ENCODE measurements around the gene TMEM121. TPM values are rescaled to one million over a fixed set of nuclear protein-coding genes. Genes with fewer than 3 reads are reported as not detected.
A peak's percentile ranks its signal among the peaks of the same experiment; 100 is the strongest.

The TMEM121 gene
- total RNA-seq, 1 experiment from 2014 or later: not detected

DNA sequence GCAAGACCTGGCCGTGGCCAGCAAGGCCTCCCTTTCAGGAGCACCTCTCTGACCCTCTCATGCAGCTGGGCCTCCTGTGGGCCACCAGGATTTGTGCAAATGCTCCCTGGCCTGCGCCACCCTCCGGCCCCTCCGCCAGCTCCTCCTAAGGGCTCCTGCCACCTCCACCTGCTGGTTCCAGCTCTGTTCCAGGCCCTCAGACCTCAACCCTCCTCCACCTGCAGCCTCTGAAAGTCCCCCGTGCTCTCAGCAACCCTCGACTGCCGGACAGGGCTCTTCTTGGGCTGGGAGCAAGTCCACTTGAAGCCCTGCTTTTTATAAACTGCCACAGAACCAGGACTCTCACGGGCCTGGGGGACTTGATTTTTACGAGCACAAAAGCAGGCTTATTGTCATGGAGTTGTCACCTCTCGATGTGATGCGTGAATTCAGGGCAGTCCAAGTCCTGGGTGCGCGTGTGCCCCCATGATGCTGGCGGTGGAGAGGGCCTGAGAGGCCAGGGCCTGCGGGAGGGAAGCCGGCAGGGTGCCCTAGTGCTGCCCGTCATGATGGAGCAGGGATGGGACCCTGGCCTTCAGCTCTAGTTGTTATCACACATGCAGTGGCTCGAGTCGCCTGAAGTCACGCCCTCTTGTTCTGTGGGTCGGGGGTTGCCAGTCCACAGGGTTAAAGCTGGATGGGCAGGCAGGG, 26.2 kb upstream of the TMEM121 start:
- Histone ChIP-seq H3K4me1 (ENCODE audit: low read length) (no peaks in the 10 kb centered on the region), H2AFZ (ENCODE audit: low read length) (no peak overlapping the region), H3K79me2 (ENCODE audit: low read length) (no peaks in the 10 kb centered on the region), H4K20me1 (ENCODE audit: insufficient read depth, low read depth, low read length) (peaks cover 5% of the 10 kb centered on the region; the same call in 1 of the 2 replicates), H3K4me2 (ENCODE audit: low read depth, low read length, poor library complexity, severe bottlenecking) (no peak overlapping the region), H3K27me3 (ENCODE audit: low read length) (no peaks in the 10 kb centered on the region), H3K9ac (ENCODE audit: low read length) (no peak overlapping the region), H3K27ac (ENCODE audit: low read length) (no peak overlapping the region), H3K9me3 (ENCODE audit: low read length) (no peaks in the 10 kb centered on the region), H3K9me2 (replicated peaks; ENCODE audit: insufficient read depth, low read length) (no peaks in the 10 kb centered on the region), H3K4me3 (ENCODE audit: low read length) (no peak overlapping the region), H3K36me3 (ENCODE audit: insufficient read depth, low read length) (no peaks in the 10 kb centered on the region)
- no peak for DNase-seq

DNA sequence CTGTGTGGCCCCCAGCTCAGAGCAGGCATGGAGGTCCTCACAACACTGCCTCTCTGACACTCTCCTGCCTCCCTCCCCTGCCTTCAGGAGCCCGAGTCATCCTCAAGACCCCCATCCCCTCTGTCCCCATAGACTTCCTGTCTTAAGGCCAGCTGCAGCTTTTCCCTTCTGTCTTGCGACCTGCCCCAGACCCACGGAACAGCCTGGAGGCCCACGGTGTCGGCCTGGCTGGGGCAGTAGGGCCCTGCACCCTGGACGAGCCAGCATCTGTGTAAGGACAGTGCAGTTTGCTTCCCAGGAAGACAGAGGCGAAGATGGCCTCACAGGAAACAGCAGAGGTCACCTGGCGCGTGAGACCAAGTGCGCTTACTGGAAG, 25.7 kb upstream of the TMEM121 start:
- Histone ChIP-seq H3K27me3 (ENCODE audit: low read length) (no peaks in the 10 kb centered on the region), H4K20me1 (ENCODE audit: insufficient read depth, low read depth, low read length) (peaks cover 5% of the 10 kb centered on the region; the same call in 1 of the 2 replicates), H3K79me2 (ENCODE audit: low read length) (no peaks in the 10 kb centered on the region), H2AFZ (ENCODE audit: low read length) (no peak overlapping the region), H3K9me2 (replicated peaks; ENCODE audit: insufficient read depth, low read length) (no peaks in the 10 kb centered on the region), H3K27ac (ENCODE audit: low read length) (no peak overlapping the region), H3K4me3 (ENCODE audit: low read length) (no peak overlapping the region), H3K4me1 (ENCODE audit: low read length) (no peaks in the 10 kb centered on the region), H3K36me3 (ENCODE audit: insufficient read depth, low read length) (no peaks in the 10 kb centered on the region), H3K9me3 (ENCODE audit: low read length) (no peaks in the 10 kb centered on the region), H3K9ac (ENCODE audit: low read length) (no peak overlapping the region), H3K4me2 (ENCODE audit: low read depth, low read length, poor library complexity, severe bottlenecking) (no peak overlapping the region)
- peak; percentile 40 for DNase-seq

DNA sequence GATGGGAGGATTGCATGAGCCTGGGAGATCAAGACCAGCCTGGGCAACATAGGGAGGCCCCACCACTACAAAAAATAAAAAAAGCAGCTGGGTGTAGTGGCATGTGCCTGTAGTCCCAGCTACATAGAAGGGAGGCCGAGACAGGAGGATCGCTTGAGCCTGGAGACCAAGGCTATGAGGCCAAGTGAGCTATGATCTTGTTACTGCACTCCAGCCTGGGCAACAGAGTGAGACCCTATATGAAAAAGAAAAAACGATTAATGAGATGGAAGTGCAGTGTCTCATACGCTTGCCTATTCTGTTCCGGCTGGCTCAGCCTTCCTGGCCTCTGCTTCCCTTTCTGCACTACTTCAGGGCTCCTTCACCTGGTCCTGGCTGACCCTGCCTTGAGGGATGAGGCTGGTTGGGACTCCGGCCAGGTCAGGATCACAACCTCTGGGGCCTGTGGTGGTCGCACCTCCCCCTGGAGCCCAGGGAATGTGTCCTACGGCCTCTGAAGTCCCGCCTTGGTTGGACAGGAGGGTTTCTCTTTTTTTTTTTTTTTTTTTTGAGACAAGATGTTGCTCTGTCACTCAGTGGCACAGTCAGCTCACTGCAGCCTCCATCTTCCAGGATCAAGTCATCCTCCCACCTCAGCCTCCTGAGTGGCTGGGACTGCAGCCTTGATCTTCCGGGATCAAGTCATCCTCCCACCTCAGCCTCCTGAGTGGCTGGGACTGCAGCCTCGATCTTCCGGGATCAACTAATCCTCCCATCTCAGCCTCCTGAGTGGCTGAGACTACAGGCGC, 24.7 kb upstream of the TMEM121 start:
- H3K9ac ChIP-seq (ENCODE audit: low read length): no peak overlapping the region
- H3K4me2 ChIP-seq (ENCODE audit: low read depth, low read length, poor library complexity, severe bottlenecking): no peak overlapping the region
- H3K4me3 ChIP-seq (ENCODE audit: low read length): no peak overlapping the region
- H3K27ac ChIP-seq (ENCODE audit: low read length): no peak overlapping the region
- H3K4me1 ChIP-seq (ENCODE audit: low read length): no peaks in the 10 kb centered on the region
- no peak overlapping the region for H2AFZ ChIP-seq (ENCODE audit: low read length)
- no peaks in the 10 kb centered on the region for H3K27me3 ChIP-seq (ENCODE audit: low read length)
- H3K79me2 ChIP-seq (ENCODE audit: low read length): no peaks in the 10 kb centered on the region
- DNase-seq: peak; percentile 39
- H3K36me3 ChIP-seq (ENCODE audit: insufficient read depth, low read length): no peaks in the 10 kb centered on the region
- H3K9me3 ChIP-seq (ENCODE audit: low read length): no peaks in the 10 kb centered on the region
- H3K9me2 ChIP-seq (replicated peaks; ENCODE audit: insufficient read depth, low read length): no peaks in the 10 kb centered on the region
- H4K20me1 ChIP-seq (ENCODE audit: insufficient read depth, low read depth, low read length): peaks cover 5% of the 10 kb centered on the region; the same call in 1 of the 2 replicates

DNA sequence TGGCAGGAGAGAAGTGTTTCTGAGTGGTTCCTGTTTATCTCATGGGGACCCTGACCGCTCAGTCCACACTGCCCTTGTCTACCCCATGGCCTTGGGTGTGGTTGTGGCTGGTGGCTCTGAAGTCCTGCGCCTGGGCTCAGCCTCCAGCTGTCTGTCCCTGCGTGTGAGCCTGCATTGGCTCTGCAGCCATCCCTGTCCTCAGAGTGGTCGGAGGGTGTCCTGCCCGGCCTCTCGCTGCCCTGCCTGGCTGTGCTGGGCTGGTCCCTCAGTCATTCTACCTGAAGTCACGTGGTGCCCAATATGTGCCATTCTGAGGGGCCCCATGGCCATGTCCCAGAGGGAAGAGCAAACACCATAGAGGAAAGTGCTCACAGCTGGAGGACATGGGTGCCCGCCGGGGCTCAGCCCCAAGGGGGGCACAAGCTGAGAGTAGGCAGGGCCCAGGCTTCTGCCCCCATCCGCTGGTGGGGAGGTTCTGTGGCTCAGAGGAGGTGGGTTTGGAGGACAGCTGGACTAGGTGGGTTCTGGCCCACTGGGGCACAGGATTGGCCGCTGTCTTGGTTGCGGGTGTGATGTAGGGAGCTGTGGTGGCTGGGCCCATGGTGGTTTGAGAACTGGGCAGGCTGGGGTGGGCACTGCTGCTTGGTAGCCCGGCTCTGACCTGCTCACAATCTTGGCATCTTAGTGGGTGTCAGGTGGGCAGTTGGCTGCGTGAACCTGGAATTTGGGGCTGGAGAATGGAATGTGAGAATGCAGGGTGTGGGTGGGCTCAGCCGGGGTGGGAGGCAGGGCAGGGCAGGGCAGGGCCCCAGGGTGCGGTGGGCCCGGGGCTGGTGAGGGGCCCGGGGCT, 23.7 kb upstream of the TMEM121 start:
- H3K79me2 ChIP-seq (ENCODE audit: low read length): no peaks in the 10 kb centered on the region
- DNase-seq: no peak
- no peak overlapping the region for H3K27ac ChIP-seq (ENCODE audit: low read length)
- H3K9me2 ChIP-seq (replicated peaks; ENCODE audit: insufficient read depth, low read length): no peaks in the 10 kb centered on the region
- H3K9me3 ChIP-seq (ENCODE audit: low read length): no peaks in the 10 kb centered on the region
- H4K20me1 ChIP-seq (ENCODE audit: insufficient read depth, low read depth, low read length): peaks cover 5% of the 10 kb centered on the region; the same call in 1 of the 2 replicates
- H3K4me1 ChIP-seq (ENCODE audit: low read length): peaks cover 5% of the 10 kb centered on the region
- no peak overlapping the region for H3K9ac ChIP-seq (ENCODE audit: low read length)
- no peak overlapping the region for H3K4me3 ChIP-seq (ENCODE audit: low read length)
- H3K36me3 ChIP-seq (ENCODE audit: insufficient read depth, low read length): no peaks in the 10 kb centered on the region
- no peak overlapping the region for H2AFZ ChIP-seq (ENCODE audit: low read length)
- H3K4me2 ChIP-seq (ENCODE audit: low read depth, low read length, poor library complexity, severe bottlenecking): no peak overlapping the region
- H3K27me3 ChIP-seq (ENCODE audit: low read length): no peaks in the 10 kb centered on the region

DNA sequence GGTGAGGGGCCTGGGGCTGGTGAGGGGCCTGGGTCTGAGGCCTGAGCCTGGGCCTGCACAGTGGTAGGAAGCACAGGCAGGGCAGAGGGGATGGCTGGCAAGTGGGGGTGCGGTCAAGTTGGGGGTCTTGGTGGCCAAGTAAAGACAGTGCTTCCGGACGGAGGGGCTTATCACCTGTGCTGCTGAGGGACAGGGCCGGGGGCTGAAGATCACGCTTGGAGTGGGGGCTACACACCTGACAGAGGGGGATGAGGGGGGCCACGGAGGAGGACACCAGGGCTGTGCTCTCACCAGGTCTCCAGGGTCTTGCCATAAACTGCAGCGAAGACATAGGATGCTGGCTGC, 23.1 kb upstream of the TMEM121 start:
- H2AFZ ChIP-seq (ENCODE audit: low read length): no peak overlapping the region
- no peak for DNase-seq
- H3K79me2 ChIP-seq (ENCODE audit: low read length): no peaks in the 10 kb centered on the region
- H3K4me2 ChIP-seq (ENCODE audit: low read depth, low read length, poor library complexity, severe bottlenecking): no peak overlapping the region
- H3K27ac ChIP-seq (ENCODE audit: low read length): no peak overlapping the region
- H3K9me3 ChIP-seq (ENCODE audit: low read length): no peaks in the 10 kb centered on the region
- H4K20me1 ChIP-seq (ENCODE audit: insufficient read depth, low read depth, low read length): peaks cover 5% of the 10 kb centered on the region; the same call in 1 of the 2 replicates
- H3K36me3 ChIP-seq (ENCODE audit: insufficient read depth, low read length): no peaks in the 10 kb centered on the region
- peaks cover 10% of the 10 kb centered on the region for H3K4me1 ChIP-seq (ENCODE audit: low read length)
- no peak overlapping the region for H3K4me3 ChIP-seq (ENCODE audit: low read length)
- no peaks in the 10 kb centered on the region for H3K9me2 ChIP-seq (replicated peaks; ENCODE audit: insufficient read depth, low read length)
- no peaks in the 10 kb centered on the region for H3K27me3 ChIP-seq (ENCODE audit: low read length)
- no peak overlapping the region for H3K9ac ChIP-seq (ENCODE audit: low read length)

DNA sequence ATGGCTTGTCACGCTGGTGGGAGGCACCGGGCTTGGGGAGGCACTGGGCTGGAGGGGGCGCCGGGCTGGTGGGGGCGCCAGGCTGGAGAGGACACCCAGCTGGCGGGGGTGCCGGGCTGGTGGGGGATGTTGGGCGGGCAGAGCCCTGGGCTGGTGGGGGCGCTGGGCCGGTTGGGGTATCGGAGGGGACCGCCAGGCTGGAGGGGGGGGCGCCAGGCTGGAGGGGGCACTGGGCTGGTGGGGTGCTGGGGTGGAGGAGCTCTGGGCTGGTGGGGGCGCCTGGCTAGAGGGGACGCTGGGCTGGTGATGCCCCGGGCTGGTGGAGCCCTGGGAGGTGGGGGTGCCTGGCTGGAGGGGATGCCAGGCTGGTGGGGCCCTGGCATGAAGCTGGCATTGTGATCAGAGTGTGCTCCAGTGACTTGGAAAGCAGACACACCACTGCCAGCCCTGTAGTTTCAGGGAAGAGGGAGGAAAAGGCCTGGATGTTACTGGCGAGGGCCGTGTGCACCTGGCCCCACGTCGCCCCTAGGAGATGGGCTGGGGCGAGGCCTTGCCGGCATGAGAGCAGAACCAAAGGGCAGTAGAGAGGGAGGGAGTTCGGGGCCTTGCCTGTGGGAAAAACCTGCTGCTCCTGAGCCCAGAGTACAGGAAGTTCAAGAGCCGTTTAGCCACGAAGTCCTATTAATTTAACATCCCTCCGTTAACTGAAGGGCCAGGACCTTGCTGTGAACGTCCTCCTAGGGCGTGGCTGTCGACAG, 22.3 kb upstream of the TMEM121 start:
- H4K20me1 ChIP-seq (ENCODE audit: insufficient read depth, low read depth, low read length): peaks cover 5% of the 10 kb centered on the region; the same call in 1 of the 2 replicates
- no peaks in the 10 kb centered on the region for H3K9me2 ChIP-seq (replicated peaks; ENCODE audit: insufficient read depth, low read length)
- H3K27ac ChIP-seq (ENCODE audit: low read length): no peak overlapping the region
- no peaks in the 10 kb centered on the region for H3K36me3 ChIP-seq (ENCODE audit: insufficient read depth, low read length)
- H3K4me2 ChIP-seq (ENCODE audit: low read depth, low read length, poor library complexity, severe bottlenecking): no peak overlapping the region
- no peak overlapping the region for H3K4me3 ChIP-seq (ENCODE audit: low read length)
- no peak for DNase-seq
- no peak overlapping the region for H2AFZ ChIP-seq (ENCODE audit: low read length)
- peaks cover 10% of the 10 kb centered on the region for H3K4me1 ChIP-seq (ENCODE audit: low read length)
- no peak overlapping the region for H3K9ac ChIP-seq (ENCODE audit: low read length)
- H3K9me3 ChIP-seq (ENCODE audit: low read length): no peaks in the 10 kb centered on the region
- H3K79me2 ChIP-seq (ENCODE audit: low read length): no peaks in the 10 kb centered on the region
- no peaks in the 10 kb centered on the region for H3K27me3 ChIP-seq (ENCODE audit: low read length)

DNA sequence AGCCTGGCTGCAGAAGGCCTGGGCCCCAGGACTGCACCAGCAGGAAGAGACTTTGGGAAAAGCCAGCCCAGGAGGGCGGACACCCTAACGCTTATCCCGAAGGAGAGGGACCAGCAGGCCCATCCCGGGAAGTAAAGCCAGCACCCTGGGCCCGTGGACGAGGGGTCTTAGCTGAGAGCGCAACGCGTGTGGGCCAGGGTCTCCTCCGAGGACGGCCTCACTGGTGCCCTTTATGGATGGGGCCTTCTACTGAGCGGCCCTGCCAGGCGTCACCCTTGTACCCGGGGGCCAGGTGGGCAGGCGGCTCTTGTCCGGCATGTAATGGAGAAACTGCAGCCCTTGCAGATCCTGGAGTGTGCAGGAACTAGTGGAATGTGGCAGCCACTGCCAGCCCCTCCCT, 21.3 kb upstream of the TMEM121 start:
- Histone ChIP-seq H3K36me3 (ENCODE audit: insufficient read depth, low read length) (no peaks in the 10 kb centered on the region), H3K27me3 (ENCODE audit: low read length) (no peaks in the 10 kb centered on the region), H3K4me2 (ENCODE audit: low read depth, low read length, poor library complexity, severe bottlenecking) (no peak overlapping the region), H3K4me3 (ENCODE audit: low read length) (no peak overlapping the region), H3K27ac (ENCODE audit: low read length) (no peak overlapping the region), H3K4me1 (ENCODE audit: low read length) (peaks cover 10% of the 10 kb centered on the region), H3K9ac (ENCODE audit: low read length) (no peak overlapping the region), H3K9me2 (replicated peaks; ENCODE audit: insufficient read depth, low read length) (no peaks in the 10 kb centered on the region), H3K9me3 (ENCODE audit: low read length) (no peaks in the 10 kb centered on the region), H3K79me2 (ENCODE audit: low read length) (no peaks in the 10 kb centered on the region), H4K20me1 (ENCODE audit: insufficient read depth, low read depth, low read length) (peaks cover 5% of the 10 kb centered on the region; the same call in 1 of the 2 replicates), H2AFZ (ENCODE audit: low read length) (no peak overlapping the region)
- DNase-seq: no peak
